Stimulated activated effector memory CD8-positive, alpha-beta T cell treated with anti-CD3 and anti-CD28 coated beads, Interleukin-12 subunit alpha, Interleukin-12 subunit beta, amount 100 ng/mL, for 72 hours (primary cell): ENCODE data around the gene U2SURP.

Source experiments
- ATAC-seq: fragments of 150-1000 bp; cut with Tn5 transposase; 2 replicates; pipeline ENCODE4 v1.10.0; 2021
- DNase-seq, 2 donors: peaks; one replicate each; pipeline ENCODE4 v3.0.0; 2021 to 2022; ENCODE audit warnings: low spot score in 2 of 2
- H3K27ac Mint-ChIP-seq: one replicate; pipeline ENCODE4 v1.8.0; 2022; ENCODE audit warnings: mild to moderate bottlenecking, mixed read lengths
- H3K36me3 Mint-ChIP-seq: one replicate; pipeline ENCODE4 v1.8.0; 2022; ENCODE audit warnings: mild to moderate bottlenecking, mixed read lengths
- H3K4me1 Mint-ChIP-seq: one replicate; pipeline ENCODE4 v1.8.0; 2022; ENCODE audit warnings: mixed read lengths
- H3K4me3 Mint-ChIP-seq: one replicate; pipeline ENCODE4 v1.8.0; 2022; ENCODE audit warnings: mild to moderate bottlenecking, mixed read lengths
- H3K9me3 Mint-ChIP-seq: one replicate; pipeline ENCODE4 v1.8.0; 2022; ENCODE audit warnings: mixed read lengths

Gene U2SURP

DNA sequence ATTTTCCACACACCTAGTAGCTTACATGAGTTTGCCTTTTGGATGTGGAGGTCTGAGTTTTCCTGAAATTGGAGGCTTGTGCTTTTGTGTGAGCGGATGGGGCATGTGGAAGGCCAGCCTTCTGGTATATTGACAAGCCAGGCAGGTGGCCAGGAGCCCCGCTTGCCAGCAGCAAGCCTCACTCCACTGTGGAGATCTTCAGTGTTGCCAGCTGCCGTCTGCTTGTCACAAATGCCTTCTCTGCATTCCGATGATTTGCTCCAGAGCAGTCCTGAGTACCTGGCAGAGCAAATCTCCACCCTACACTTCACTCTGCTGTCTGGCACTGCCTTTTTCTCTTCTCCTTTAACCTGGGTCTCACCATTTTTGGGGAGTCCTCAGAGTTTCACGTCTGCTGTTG, 89.1 kb downstream of the U2SURP start:
- no peaks in the 10 kb centered on the region for H3K9me3 Mint-ChIP-seq
- no peaks in the 10 kb centered on the region for H3K36me3 Mint-ChIP-seq
- ATAC-seq (no peak), DNase-seq (no peak)
- no peak overlapping the region for H3K27ac Mint-ChIP-seq
- no peaks in the 10 kb centered on the region for H3K4me1 Mint-ChIP-seq
- no peak overlapping the region for H3K4me3 Mint-ChIP-seq

DNA sequence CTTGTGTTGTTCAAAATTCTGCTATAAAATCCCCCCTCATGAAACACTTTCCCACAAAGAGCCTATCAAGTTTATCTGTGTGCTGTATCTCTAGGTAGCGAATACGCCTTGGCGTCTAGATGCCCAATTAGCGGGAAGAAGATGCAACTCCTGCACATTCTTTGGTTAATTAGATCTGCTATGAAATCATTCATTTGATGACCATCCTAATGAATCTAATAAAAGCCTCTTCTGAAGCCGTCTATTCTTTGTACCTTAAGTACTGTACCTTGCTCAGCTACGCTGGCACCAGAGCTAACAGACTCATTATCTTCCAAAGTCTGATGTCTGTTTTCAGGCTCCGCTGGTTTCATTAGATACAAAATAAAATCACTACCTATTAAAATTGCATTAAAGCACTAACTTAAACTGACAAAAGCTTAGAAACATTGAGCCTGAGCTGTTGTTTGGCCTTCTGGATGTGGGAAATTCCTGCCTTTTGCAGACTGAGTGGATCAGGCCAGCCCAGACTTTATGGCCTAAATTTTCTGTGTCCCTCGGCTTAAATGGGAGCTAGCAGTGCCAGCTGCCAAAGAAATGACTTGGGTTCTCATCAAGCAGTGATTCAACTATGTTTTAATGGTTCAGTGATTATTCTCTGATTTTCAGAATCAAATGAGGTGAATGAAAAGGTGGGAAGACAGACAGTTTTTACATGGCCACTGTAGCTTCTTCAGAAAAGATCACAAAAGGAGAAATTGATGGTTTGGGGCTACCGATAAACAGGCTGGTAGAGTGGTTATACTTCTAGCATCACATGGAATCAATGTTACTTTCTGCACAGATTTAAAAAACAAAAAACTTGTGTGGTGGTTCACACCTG, 89.8 kb downstream of the U2SURP start:
- Mint-ChIP-seq H3K9me3 (no peaks in the 10 kb centered on the region), H3K36me3 (no peaks in the 10 kb centered on the region), H3K4me1 (no peaks in the 10 kb centered on the region), H3K4me3 (no peak overlapping the region), H3K27ac (no peak overlapping the region)
- no peak for DNase-seq
- ATAC-seq: no peak

DNA sequence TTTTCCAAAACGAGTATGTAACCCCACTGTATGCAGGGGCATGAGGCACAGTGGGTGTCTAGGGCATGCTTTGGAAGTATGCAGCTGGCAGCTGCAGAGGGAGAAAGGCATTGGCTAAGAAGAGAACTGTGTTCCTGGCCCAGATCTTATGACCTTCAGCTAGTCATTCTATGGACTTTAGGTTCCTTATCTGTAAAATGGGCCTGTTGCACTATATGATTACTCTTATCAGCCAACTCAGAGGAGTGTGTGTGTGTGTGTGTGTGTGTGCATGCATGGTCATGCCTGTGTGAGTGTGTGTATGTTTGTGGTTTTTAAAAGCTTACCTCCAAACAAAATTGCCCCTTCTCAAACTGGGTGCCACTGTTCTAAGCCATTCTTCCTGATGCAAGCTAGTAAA, 90.8 kb downstream of the U2SURP start:
- ATAC-seq (no peak), DNase-seq (no peak)
- Mint-ChIP-seq H3K4me1 (no peaks in the 10 kb centered on the region), H3K27ac (no peak overlapping the region), H3K36me3 (no peaks in the 10 kb centered on the region), H3K9me3 (no peaks in the 10 kb centered on the region), H3K4me3 (no peak overlapping the region)

DNA sequence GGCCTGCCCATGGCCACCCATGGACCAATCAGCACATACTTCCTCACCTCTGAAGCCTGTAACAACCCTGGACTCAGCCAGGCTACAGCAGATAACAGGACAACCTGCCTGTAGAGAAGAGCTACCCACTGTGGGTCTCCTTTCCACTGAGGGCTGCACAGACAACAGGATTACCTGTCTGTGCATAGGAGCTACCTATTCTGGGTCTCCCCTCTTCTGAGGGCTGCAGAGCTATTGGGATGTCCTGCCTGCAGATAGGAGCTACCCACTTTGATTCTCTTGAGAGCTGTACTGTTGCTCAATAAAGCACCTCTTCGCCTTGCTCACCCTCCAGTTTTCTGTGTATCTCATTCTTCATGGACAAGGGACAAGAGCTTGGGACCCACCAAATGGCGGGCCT, 94.4 kb downstream of the U2SURP start:
- no peaks in the 10 kb centered on the region for H3K4me1 Mint-ChIP-seq

DNA sequence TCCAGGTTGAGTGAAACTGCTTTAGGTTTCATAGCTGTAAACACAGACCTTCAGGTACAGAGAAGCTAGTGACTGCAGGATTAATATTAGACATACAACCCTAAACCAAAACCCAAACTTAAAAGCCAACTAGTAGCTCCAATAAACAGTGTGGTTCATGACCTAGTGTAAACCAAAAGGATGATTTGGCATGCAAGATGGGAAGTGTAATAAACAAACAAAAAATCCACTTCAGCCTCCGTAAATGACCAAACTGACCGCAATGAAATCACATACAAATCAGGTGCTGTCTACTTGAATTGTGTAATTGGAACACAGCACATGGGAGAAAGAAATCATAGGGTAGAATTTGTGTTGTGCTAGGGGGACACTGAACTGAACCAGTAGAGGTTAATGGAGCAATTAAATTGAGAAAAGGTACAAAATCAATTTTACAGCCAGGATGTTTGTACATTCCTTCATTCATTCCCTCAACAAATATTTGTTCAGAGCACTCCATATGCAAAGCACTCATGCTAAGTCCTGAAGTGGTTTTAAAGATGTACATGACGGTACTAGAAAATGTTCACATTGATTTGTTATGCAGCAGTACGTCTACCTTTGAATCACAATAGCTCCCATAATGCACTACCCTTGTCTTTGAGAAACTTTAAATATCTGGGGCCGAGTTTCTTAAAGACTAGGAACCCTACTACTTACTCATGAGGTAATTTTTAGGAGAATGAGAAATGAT, 96.8 kb downstream of the U2SURP start:
- Mint-ChIP-seq H3K9me3 (no peaks in the 10 kb centered on the region), H3K27ac (no peak overlapping the region), H3K4me3 (no peak overlapping the region), H3K4me1 (no peaks in the 10 kb centered on the region), H3K36me3 (no peaks in the 10 kb centered on the region)
- ATAC-seq: no peak
- DNase-seq: no peak

More for the DNA sequence above, 94.4 kb downstream of the U2SURP start:
- DNase-seq (no peak), ATAC-seq (peak; percentile 16)
- H3K36me3 Mint-ChIP-seq: no peaks in the 10 kb centered on the region
- no peaks in the 10 kb centered on the region for H3K9me3 Mint-ChIP-seq
- H3K4me3 Mint-ChIP-seq: no peak overlapping the region
- no peak overlapping the region for H3K27ac Mint-ChIP-seq

DNA sequence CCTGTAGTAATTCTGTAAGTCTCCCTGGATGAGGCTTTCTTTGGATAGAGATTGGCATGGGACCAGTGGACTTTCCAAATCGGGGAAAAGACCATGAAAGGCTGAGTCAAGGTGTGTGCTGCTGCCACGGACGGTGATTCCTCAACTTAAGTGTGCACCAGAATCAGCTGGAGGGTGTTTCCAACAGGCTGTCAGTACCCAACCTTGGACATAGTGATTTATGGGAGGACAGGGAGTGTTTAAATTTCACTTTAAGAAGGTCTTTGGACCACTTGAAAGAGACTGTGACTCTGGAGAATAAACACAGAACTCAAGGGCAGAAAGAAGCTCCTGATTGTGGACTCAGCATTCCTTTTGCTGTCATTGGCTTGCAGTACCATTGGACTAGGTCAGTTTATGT, 97.8 kb downstream of the U2SURP start:
- H3K4me1 Mint-ChIP-seq: no peaks in the 10 kb centered on the region
- no peaks in the 10 kb centered on the region for H3K36me3 Mint-ChIP-seq
- no peak for DNase-seq
- no peak overlapping the region for H3K4me3 Mint-ChIP-seq
- H3K27ac Mint-ChIP-seq: no peak overlapping the region
- no peak for ATAC-seq
- no peaks in the 10 kb centered on the region for H3K9me3 Mint-ChIP-seq

DNA sequence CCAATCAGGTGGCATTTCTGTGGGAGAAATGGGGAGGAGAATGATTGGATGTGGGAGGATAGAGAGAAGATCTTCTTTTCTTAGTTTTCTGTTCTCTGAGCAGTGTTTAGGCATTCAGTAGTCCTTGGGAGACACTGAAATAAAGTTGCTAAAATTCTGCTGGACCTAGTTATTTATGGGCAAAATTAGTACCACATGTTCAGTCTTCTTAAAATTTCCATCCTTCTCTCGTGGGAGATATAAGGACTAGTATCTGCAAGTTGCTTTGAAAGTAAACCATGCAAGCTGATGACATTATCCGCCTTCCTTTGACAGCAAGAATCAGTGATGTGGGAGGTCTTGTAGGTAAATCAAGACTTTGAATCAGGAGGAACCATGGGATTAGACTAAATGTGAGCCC, 98.3 kb downstream of the U2SURP start:
- H3K27ac Mint-ChIP-seq: no peak overlapping the region
- ATAC-seq: no peak
- no peaks in the 10 kb centered on the region for H3K4me1 Mint-ChIP-seq
- no peaks in the 10 kb centered on the region for H3K36me3 Mint-ChIP-seq
- no peak overlapping the region for H3K4me3 Mint-ChIP-seq
- H3K9me3 Mint-ChIP-seq: peaks cover 3% of the 10 kb centered on the region
- DNase-seq: no peak

DNA sequence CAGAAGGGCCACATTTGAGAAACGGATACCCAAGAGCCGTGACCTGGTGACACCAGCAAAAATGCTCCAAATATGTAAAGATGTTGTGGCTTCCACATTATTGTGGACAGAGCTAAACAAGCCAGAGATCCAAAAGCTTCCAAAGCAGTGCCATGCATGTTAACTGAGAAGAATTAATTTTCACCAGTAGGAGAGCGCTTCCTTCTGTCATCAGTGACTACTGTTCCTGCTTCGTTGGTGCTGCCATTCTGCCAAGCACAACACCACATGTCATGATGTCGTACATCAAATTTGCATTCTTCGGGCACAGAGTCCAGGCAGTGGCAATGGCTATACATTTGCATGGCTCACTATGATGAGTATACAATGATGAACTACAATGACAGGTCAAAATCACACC, 99.1 kb downstream of the U2SURP start:
- ATAC-seq (no peak), DNase-seq (no peak)
- Mint-ChIP-seq H3K27ac (no peak overlapping the region), H3K4me1 (no peaks in the 10 kb centered on the region), H3K9me3 (peaks cover 9% of the 10 kb centered on the region), H3K4me3 (no peak overlapping the region), H3K36me3 (no peaks in the 10 kb centered on the region)

DNA sequence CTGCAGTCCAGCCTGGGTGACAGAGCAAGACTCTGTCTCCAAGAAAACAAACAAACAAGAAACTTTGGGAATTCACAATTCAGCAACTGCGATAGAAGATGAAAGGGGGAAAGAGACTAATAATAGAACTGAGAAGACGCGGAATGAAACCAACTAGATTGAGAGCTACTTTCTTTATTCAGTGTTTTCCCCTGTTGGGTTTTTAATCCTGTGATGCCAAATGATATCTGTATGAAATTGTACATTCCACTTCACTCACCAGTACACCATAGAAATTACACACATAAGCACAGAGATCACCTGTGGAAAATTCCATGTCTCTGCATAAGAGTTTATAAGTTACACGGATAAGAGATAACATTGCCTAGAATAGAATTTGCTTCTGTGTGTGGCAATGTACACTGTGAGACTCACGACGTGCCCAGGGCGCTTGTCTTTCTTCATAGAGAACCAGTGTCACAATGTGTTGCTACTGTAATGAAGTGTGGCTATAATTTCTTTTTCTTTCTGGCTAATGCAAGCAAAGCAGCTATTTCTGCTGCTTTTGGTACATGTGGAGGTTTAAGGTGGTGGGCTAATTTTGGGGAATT, 100.5 kb downstream of the U2SURP start:
- DNase-seq (no peak), ATAC-seq (no peak)
- no peaks in the 10 kb centered on the region for H3K36me3 Mint-ChIP-seq
- H3K4me3 Mint-ChIP-seq: no peak overlapping the region
- H3K9me3 Mint-ChIP-seq: peaks cover 11% of the 10 kb centered on the region
- H3K4me1 Mint-ChIP-seq: no peaks in the 10 kb centered on the region
- no peak overlapping the region for H3K27ac Mint-ChIP-seq

DNA sequence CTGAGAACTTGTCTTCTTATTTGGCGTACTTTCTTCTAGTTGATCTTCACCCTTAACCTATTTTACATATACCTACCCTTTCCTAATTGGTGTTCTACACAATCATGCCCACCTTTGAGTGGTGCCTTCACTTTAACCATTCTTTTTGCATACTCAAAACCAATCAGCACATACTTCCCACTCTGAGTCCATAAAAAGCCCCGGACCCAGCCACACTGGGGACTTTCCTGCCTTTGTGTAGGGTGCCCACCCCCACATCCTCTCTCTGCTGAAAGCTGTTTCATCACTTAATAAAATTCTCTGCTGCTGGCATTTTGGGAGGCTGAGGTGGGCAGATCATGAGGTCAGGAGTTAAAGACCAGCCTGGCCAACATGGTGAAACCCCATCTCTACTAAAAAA, 102.3 kb downstream of the U2SURP start:
- H3K4me1 Mint-ChIP-seq: no peaks in the 10 kb centered on the region
- ATAC-seq (peak; percentile 42), DNase-seq (no peak)
- peaks cover 11% of the 10 kb centered on the region for H3K9me3 Mint-ChIP-seq
- H3K36me3 Mint-ChIP-seq: no peaks in the 10 kb centered on the region
- H3K4me3 Mint-ChIP-seq: no peak overlapping the region
- H3K27ac Mint-ChIP-seq: no peak overlapping the region

DNA sequence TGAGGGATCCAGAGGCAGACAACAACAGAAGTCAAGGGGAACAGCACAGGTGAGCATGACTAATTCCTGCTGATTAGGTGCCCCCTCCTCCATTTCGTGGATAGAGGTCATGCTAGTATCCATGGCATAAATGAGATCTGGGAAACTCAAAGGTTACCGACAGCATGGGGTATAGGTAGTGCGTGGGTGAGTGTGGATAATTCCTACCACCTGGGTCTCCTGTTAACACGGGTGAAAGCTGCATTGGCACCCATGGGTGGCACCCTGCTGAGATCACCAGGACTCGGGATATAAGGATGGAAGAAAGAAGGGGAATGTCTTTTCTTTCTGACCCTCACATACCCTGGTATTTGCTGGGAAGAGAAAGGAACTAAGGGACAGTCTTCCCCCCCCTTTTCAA, 103.8 kb downstream of the U2SURP start:
- H3K27ac Mint-ChIP-seq: no peak overlapping the region
- DNase-seq (no peak), ATAC-seq (no peak)
- no peak overlapping the region for H3K4me3 Mint-ChIP-seq
- no peaks in the 10 kb centered on the region for H3K36me3 Mint-ChIP-seq
- H3K4me1 Mint-ChIP-seq: no peaks in the 10 kb centered on the region
- H3K9me3 Mint-ChIP-seq: peaks cover 11% of the 10 kb centered on the region

DNA sequence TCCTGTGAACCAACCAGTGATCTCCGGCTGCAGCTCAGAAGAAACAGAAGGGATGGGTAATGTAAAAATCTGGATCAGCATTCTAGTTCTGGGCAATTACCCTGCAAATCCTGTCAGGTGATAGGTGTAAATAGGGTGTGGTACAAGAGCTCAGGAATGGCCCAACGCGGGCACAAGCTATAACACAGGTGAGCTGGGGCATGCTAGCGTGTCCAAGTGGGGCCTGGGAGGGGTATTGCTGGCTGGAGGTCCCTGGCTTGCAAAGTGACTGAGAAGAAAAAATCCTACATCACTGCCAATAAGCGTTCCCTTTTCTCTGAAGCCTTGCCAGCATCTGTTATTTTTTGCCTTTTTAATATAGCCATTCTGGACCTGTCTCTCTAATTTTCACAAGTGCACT, 108.5 kb downstream of the U2SURP start:
- peaks cover 6% of the 10 kb centered on the region for H3K9me3 Mint-ChIP-seq
- no peak overlapping the region for H3K4me3 Mint-ChIP-seq
- ATAC-seq: no peak
- H3K4me1 Mint-ChIP-seq: no peaks in the 10 kb centered on the region
- no peak for DNase-seq
- H3K36me3 Mint-ChIP-seq: no peaks in the 10 kb centered on the region
- H3K27ac Mint-ChIP-seq: peak overlapping the region; percentile 37
